Loucy (cell line): ENCODE data around the gene ABT1.

Source experiments
- H2AFZ ChIP-seq: fragments of 200-600 bp; sonication (generic); 2 replicates; pipeline ENCODE4 v1.6.0; 2016; ENCODE audit warnings: antibody characterized with exemption, mild to moderate bottlenecking, low read length, moderate library complexity
- H3F3A ChIP-seq: fragments of 200-600 bp; 2 replicates; pipeline ENCODE4 v1.6.0; 2016; ENCODE audit warnings: antibody characterized with exemption, low read depth, mild to moderate bottlenecking
- H3K27me3 ChIP-seq: fragments of 200-600 bp; sonication (generic); 2 replicates; pipeline ENCODE4 v1.6.1; 2014; ENCODE audit warnings: low read length, mild to moderate bottlenecking; ENCODE audit not compliant: insufficient read depth, poor library complexity, severe bottlenecking
- H3K36me3 ChIP-seq: fragments of 200-600 bp; sonication (generic); 2 replicates; pipeline ENCODE4 v1.6.1; 2016; ENCODE audit warnings: low read length; ENCODE audit not compliant: insufficient read depth
- H3K4me1 ChIP-seq: fragments of 200-600 bp; sonication (generic); 2 replicates; pipeline ENCODE4 v1.5.1; 2014; ENCODE audit warnings: low read length, mild to moderate bottlenecking; ENCODE audit not compliant: insufficient read depth, poor library complexity, severe bottlenecking
- H3K4me2 ChIP-seq: fragments of 200-600 bp; sonication (generic); 2 replicates; pipeline ENCODE4 v1.6.0; 2014; ENCODE audit warnings: antibody characterized with exemption, low read length, low read depth, mild to moderate bottlenecking; ENCODE audit not compliant: poor library complexity, severe bottlenecking
- H3K4me3 ChIP-seq: fragments of 200-600 bp; sonication (generic); 2 replicates; pipeline ENCODE4 v1.5.1; 2014; ENCODE audit warnings: low read length, mild to moderate bottlenecking, mixed read lengths; ENCODE audit not compliant: poor library complexity, severe bottlenecking
- H3K79me2 ChIP-seq: fragments of 200-600 bp; sonication (generic); 2 replicates; pipeline ENCODE4 v1.6.1; 2014; ENCODE audit warnings: low read length; ENCODE audit not compliant: insufficient read depth
- H3K9ac ChIP-seq: fragments of 200-600 bp; sonication (generic); 2 replicates; pipeline ENCODE4 v1.6.0; 2014; ENCODE audit warnings: mild to moderate bottlenecking, low read depth, low read length, moderate library complexity; ENCODE audit not compliant: poor library complexity, severe bottlenecking
- H3K9me2 ChIP-seq: fragments of 200-600 bp; sonication (generic); replicated peaks from 2 replicates; pipeline ENCODE4 v1.6.1; 2016; ENCODE audit warnings: low read depth, low read length, mixed read lengths
- H3K9me3 ChIP-seq: fragments of 200-600 bp; sonication (generic); 2 replicates; pipeline ENCODE4 v1.6.1; 2014; ENCODE audit warnings: mild to moderate bottlenecking, antibody characterized with exemption, low read length, low read depth; ENCODE audit not compliant: insufficient read depth
- H4K20me1 ChIP-seq: fragments of 200-600 bp; sonication (generic); 2 replicates; pipeline ENCODE4 v1.6.0; 2014; ENCODE audit warnings: antibody characterized with exemption, low read length, mild to moderate bottlenecking; ENCODE audit not compliant: insufficient read depth, poor library complexity, severe bottlenecking
- EZH2phosphoT487 ChIP-seq: fragments of 200-600 bp; IDR thresholded peaks from 2 replicates; pipeline ENCODE4 v1.6.1; 2018; ENCODE audit warnings: antibody characterized with exemption, mild to moderate bottlenecking, moderate library complexity, borderline replicate concordance
- TF ChIP-seq, protein P1 (sequence below): fragments of 200-600 bp; sonication (generic); conservative IDR thresholded peaks from 2 replicates; pipeline ENCODE4 v1.5.1; 2014; ENCODE audit warnings: mild to moderate bottlenecking, antibody characterized with exemption, low read length

The ABT1 gene

DNA sequence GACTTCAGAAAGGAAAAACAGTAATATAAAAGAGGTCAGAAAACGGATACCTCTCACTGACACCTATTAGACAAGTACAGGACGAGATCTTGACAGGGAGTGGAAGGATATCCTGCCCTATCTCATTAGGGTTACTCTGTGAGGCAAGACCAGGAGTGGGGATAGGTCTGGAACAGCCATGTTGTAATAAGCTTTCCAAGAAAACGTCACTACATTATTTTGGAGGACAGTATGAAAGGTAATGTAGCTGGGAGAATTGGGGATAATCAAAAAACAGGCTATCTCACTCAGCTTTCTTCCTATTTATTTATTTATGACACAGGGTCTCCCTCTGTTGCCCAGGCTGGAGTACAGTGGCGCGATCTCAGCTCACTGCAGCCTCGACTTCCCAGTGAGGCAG is 33.3 kb upstream of the ABT1 start:
- H3F3A ChIP-seq: no peaks in the 10 kb centered on the region; the same call in 1 of the 2 replicates
- H3K4me1 ChIP-seq: no peaks in the 10 kb centered on the region
- H3K9me3 ChIP-seq: no peaks in the 10 kb centered on the region
- H3K4me3 ChIP-seq: no peak overlapping the region
- H3K27me3 ChIP-seq: no peaks in the 10 kb centered on the region
- no peaks in the 10 kb centered on the region for H4K20me1 ChIP-seq
- no peak overlapping the region for H2AFZ ChIP-seq
- H3K36me3 ChIP-seq: no peaks in the 10 kb centered on the region
- no peaks in the 10 kb centered on the region for H3K79me2 ChIP-seq
- no peak for TF ChIP-seq EZH2phosphoT487
- TF ChIP-seq, protein P1, sequence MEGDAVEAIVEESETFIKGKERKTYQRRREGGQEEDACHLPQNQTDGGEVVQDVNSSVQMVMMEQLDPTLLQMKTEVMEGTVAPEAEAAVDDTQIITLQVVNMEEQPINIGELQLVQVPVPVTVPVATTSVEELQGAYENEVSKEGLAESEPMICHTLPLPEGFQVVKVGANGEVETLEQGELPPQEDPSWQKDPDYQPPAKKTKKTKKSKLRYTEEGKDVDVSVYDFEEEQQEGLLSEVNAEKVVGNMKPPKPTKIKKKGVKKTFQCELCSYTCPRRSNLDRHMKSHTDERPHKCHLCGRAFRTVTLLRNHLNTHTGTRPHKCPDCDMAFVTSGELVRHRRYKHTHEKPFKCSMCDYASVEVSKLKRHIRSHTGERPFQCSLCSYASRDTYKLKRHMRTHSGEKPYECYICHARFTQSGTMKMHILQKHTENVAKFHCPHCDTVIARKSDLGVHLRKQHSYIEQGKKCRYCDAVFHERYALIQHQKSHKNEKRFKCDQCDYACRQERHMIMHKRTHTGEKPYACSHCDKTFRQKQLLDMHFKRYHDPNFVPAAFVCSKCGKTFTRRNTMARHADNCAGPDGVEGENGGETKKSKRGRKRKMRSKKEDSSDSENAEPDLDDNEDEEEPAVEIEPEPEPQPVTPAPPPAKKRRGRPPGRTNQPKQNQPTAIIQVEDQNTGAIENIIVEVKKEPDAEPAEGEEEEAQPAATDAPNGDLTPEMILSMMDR: no peak
- no peak overlapping the region for H3K4me2 ChIP-seq
- no peak overlapping the region for H3K9ac ChIP-seq
- no peaks in the 10 kb centered on the region for H3K9me2 ChIP-seq

DNA sequence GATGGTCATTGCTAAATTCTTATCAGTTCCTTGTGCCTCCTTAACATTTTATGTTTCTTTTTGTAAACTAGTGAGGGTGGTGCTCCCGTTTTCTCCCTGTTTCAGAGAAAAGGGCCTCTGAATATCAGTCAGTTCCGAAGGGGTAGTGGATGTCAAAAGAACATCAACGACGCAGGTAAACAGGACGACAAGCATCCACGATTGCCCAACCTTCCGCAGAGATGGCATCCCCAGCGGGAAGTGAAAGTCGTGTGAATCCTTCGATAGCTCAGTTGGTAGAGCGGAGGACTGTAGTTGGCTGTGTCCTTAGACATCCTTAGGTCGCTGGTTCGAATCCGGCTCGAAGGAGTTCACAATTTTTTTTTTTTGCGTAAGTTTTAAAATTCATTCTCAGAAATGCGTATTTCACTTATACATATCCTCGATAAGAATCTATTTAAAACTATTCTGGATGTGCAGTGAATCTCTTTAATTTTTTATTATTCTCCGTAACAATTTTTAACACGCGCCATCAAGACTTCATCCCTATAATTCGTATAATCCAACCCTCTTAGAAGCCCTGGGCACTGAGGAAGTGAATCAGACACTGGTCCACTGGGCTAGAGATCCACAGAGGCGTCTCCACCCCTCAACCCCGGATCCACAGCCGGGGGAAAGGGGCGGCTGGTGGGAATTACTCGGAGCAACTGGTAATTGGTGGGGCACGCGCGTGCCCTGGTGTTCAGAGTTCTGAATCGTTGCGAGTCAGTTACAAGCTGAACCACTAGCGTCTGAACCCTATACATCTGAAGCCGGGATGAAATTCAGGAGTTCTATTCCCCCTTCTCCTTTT is 27.9 kb upstream of the ABT1 start:
- Histone ChIP-seq H3K4me1 (no peaks in the 10 kb centered on the region), H4K20me1 (no peaks in the 10 kb centered on the region), H3K4me2 (peak overlapping the region; percentile 72), H3K36me3 (no peaks in the 10 kb centered on the region), H3K4me3 (peak overlapping the region; percentile 93), H3K9ac (peak overlapping the region; percentile 66), H3K9me3 (no peaks in the 10 kb centered on the region), H2AFZ (peak overlapping the region; percentile 93), H3K27me3 (no peaks in the 10 kb centered on the region), H3K9me2 (no peaks in the 10 kb centered on the region), H3K79me2 (no peaks in the 10 kb centered on the region), H3F3A (no peaks in the 10 kb centered on the region; the same call in 1 of the 2 replicates)
- TF ChIP-seq, protein P1: no peak
- no peak for TF ChIP-seq EZH2phosphoT487

DNA sequence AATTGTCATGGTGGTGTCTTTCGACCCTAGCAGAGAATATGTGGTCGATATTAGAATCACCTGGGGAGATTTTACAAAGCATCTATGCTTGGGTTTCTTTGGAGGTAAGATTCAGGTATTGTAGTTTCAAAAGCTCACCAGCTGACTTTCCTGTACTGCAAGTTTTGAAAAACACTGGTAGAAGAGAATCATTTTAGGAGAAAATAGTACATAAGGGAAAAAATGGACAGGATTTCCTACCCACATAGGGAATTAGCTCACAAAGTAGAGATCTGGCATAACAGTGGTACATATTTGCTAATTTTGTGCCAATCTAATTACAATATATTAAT is 27.4 kb upstream of the ABT1 start:
- Histone ChIP-seq H3K9me2 (no peaks in the 10 kb centered on the region), H3K27me3 (no peaks in the 10 kb centered on the region), H4K20me1 (no peaks in the 10 kb centered on the region), H3F3A (no peaks in the 10 kb centered on the region; the same call in 1 of the 2 replicates), H3K79me2 (no peaks in the 10 kb centered on the region), H3K4me1 (no peaks in the 10 kb centered on the region), H2AFZ (no peak overlapping the region), H3K4me3 (no peak overlapping the region), H3K9me3 (no peaks in the 10 kb centered on the region), H3K36me3 (no peaks in the 10 kb centered on the region), H3K9ac (no peak overlapping the region), H3K4me2 (no peak overlapping the region)
- no peak for TF ChIP-seq EZH2phosphoT487
- TF ChIP-seq, protein P1: no peak
